Activated naive CD4-positive, alpha-beta T cell treated with anti-CD3 and anti-CD28 coated beads, Interleukin-2, amount 10 ng/mL, durations not matched to agents 7 days and 5 days (primary cell): Measurements from ENCODE around the gene PCCA.

ENCODE experiments used
- CTCF ChIA-PET: fragments of 350-600 bp; sonication (Branson Sonifier 250); formaldehyde crosslinking; loops from one replicate; lab custom pipeline; 2021; ENCODE audit warnings: antibody characterized with exemption; lab: Charles Lee
- DNase-seq: peaks from one replicate; pipeline ENCODE4 v3.0.0-alpha.2; 2020
- H3K27ac Mint-ChIP-seq: one replicate; pipeline ENCODE4 v1.8.0; 2021; ENCODE audit warnings: mild to moderate bottlenecking, moderate library complexity, mixed read lengths
- H3K27me3 Mint-ChIP-seq: one replicate; pipeline ENCODE4 v1.8.0; 2021; ENCODE audit warnings: mild to moderate bottlenecking, mixed read lengths
- H3K36me3 Mint-ChIP-seq: one replicate; pipeline ENCODE4 v1.8.0; 2021; ENCODE audit warnings: mixed read lengths
- H3K4me1 Mint-ChIP-seq: one replicate; pipeline ENCODE4 v1.8.0; 2021; ENCODE audit warnings: mixed read lengths
- H3K4me3 Mint-ChIP-seq: one replicate; pipeline ENCODE4 v1.8.0; 2021; ENCODE audit warnings: mild to moderate bottlenecking, moderate library complexity, mixed read lengths
- H3K9me3 Mint-ChIP-seq: one replicate; pipeline ENCODE4 v1.8.0; 2021; ENCODE audit warnings: mixed read lengths

The PCCA gene

DNA sequence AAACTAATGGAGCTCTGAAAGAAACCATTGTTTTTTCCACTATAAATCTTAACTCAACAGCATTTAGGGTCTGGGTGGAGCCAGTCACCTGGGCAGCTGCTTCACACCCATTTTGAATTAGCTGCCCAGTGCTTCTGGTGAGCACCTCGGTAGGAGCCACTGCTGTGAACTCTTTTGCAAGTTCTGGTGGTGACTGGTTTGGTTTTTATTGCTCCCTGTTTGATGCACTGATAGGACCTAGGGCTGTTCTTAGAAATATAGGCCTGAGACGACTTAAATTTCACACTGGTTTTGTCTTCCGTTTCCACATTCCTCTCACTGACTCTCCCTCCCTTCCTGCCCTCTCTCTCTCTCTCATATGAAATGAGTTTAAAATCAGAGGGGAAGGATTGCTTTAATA lies 395.8 kb downstream of the PCCA start:
- Mint-ChIP-seq H3K4me1 (peaks cover 25% of the 10 kb centered on the region), H3K27ac (peak overlapping the region; percentile 34), H3K9me3 (no peaks in the 10 kb centered on the region), H3K36me3 (no peaks in the 10 kb centered on the region), H3K27me3 (no peaks in the 10 kb centered on the region), H3K4me3 (no peak overlapping the region)
- no peak for DNase-seq
- CTCF ChIA-PET = no interaction called here

- Mint-ChIP-seq H3K36me3 (no peaks in the 10 kb centered on the region), H3K27ac (peak overlapping the region; percentile 47), H3K9me3 (no peaks in the 10 kb centered on the region), H3K4me3 (no peak overlapping the region), H3K4me1 (peaks cover 25% of the 10 kb centered on the region), H3K27me3 (no peaks in the 10 kb centered on the region)
- DNase-seq = no peak
- CTCF ChIA-PET = no interaction called here
Observed at GRCh38 chr13:100485265-100485664, 396.4 kb downstream of the PCCA start.

DNA sequence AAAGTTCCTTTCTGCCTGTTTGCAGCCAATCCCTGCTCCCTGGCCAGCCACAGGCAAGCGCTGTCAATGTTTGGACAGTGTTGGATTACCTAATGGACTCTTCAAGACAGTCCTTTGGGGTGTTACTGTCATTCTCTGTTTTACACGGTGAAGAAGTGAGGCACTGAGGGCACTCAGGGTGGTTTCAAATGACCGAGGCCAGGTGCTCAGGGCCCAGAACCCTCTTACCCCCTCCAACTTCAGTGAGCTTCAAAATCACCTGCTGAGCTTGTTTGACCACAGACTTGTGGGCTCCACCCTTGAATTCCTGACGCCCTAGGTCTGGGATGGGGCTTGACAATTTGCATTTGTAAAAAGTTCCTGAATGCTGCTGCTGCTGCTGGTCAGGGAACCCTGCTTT lies 401.8 kb downstream of the PCCA start:
- Mint-ChIP-seq H3K27ac (no peak overlapping the region), H3K4me3 (no peak overlapping the region), H3K36me3 (no peaks in the 10 kb centered on the region), H3K27me3 (no peaks in the 10 kb centered on the region), H3K4me1 (no peaks in the 10 kb centered on the region), H3K9me3 (no peaks in the 10 kb centered on the region)
- DNase-seq = no peak
- CTCF ChIA-PET = interaction anchor here (0.7 kb wide), 1 partner anchor 25 kb away, joined by 3 read pairs; no protein-coding TSS in a partner anchor

DNA sequence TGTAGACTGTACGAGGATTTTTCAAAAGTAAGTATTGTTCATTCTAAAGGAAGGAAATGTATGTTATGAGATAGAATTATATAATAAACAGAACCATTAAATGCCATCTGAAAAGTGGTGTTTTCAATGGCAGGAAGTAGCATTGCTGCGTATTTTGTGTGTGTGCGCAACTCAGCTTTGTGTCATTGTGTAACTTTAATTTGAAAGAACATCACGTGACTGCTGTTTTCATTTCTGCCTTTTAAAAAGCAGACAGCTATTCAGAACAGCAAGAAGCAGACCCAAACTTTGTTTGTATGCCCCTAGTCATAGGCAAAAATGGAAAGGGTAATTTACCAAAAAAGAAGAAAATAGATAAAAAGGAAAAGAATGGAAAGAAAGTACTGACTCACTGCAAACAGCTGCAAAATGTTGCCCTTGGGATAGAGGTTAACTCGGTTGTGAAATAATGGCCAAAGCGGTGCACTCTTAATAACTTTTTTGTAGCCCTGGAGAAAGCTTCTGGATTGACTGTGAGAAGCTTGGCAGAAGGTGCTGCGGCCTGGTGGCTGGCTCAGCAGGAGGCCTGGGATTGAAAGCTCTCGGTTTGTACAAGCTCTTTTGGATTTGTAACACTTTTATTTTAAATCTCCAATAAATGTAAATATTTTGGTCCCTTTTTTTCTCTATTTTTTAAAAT lies 402.4 kb downstream of the PCCA start:
- DNase-seq = no peak
- H3K9me3 Mint-ChIP-seq = no peaks in the 10 kb centered on the region
- CTCF ChIA-PET = no interaction called here

DNA sequence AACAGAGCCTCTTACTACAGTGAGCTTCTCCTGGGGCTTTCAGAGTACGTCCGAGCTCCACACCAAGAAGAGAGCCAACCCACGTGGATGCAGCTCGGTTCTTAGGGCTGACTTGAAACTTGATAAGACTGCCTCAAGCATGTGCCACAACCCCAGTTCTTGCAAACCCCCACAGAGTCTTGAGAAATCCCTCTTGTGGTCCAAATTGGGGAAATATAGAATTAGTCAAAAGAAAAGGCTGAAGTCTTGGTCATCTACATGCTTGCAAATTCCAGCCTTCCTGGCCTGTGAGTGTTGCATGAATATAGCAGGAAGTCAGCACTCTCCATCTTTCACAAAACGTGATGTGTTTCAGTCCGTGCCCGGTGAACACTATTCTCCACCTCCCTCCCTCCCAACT lies 404.5 kb downstream of the PCCA start:
- Mint-ChIP-seq H3K9me3 (no peaks in the 10 kb centered on the region), H3K4me3 (no peak overlapping the region), H3K4me1 (no peaks in the 10 kb centered on the region), H3K36me3 (no peaks in the 10 kb centered on the region), H3K27ac (no peak overlapping the region), H3K27me3 (no peaks in the 10 kb centered on the region)
- DNase-seq = no peak
- CTCF ChIA-PET = interaction anchor here (1.1 kb wide), 1 partner anchor 9 kb away, joined by 3 read pairs; no protein-coding TSS in a partner anchor

More for the DNA sequence above, 402.4 kb downstream of the PCCA start:
- no peaks in the 10 kb centered on the region for H3K27me3 Mint-ChIP-seq
- no peak overlapping the region for H3K27ac Mint-ChIP-seq
- no peaks in the 10 kb centered on the region for H3K36me3 Mint-ChIP-seq
- H3K4me1 Mint-ChIP-seq = no peaks in the 10 kb centered on the region
- H3K4me3 Mint-ChIP-seq = no peak overlapping the region

DNA sequence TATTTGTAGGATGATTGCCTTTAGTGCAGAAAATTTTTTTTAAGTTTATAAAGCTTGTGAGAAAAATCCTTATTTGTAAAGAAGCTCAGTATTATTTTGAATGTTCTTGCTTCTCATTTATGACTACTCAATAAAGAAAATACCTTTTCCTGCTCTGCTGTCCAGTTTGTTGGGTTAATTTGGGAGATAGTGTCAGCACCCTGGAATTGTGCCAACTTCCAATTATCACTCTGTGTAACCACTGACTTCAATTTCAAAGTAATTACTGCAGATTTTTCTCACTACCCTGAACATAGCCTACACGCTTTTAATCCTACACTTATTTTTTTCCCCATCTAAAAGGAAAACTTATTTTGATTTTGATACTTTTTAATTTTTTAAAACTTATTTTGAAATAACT lies 406.6 kb downstream of the PCCA start:
- Mint-ChIP-seq H3K4me3 (no peak overlapping the region), H3K27me3 (no peaks in the 10 kb centered on the region), H3K4me1 (no peaks in the 10 kb centered on the region), H3K36me3 (no peaks in the 10 kb centered on the region), H3K9me3 (no peaks in the 10 kb centered on the region), H3K27ac (no peak overlapping the region)
- no peak for DNase-seq
- CTCF ChIA-PET = no interaction called here

GRCh38 chr13:100497389-100497788 lies 408.5 kb downstream of the PCCA start:
- H3K4me1 Mint-ChIP-seq = no peaks in the 10 kb centered on the region
- H3K9me3 Mint-ChIP-seq = no peaks in the 10 kb centered on the region
- H3K27me3 Mint-ChIP-seq = no peaks in the 10 kb centered on the region
- no peak for DNase-seq
- H3K4me3 Mint-ChIP-seq = no peak overlapping the region
- CTCF ChIA-PET = no interaction called here
- H3K36me3 Mint-ChIP-seq = no peaks in the 10 kb centered on the region
- no peak overlapping the region for H3K27ac Mint-ChIP-seq

GRCh38 chr13:100502446-100502845 lies 413.6 kb downstream of the PCCA start:
- H3K4me3 Mint-ChIP-seq = no peak overlapping the region
- H3K36me3 Mint-ChIP-seq = peaks cover 2% of the 10 kb centered on the region
- H3K27ac Mint-ChIP-seq = no peak overlapping the region
- CTCF ChIA-PET = interaction anchor here (0.6 to 1.6 kb wide), 2 partner anchors 10 to 12 kb away, joined by 3 read pairs; no protein-coding TSS in a partner anchor
- DNase-seq = no peak
- H3K4me1 Mint-ChIP-seq = peaks cover 20% of the 10 kb centered on the region
- peaks cover 4% of the 10 kb centered on the region for H3K27me3 Mint-ChIP-seq
- no peaks in the 10 kb centered on the region for H3K9me3 Mint-ChIP-seq

DNA sequence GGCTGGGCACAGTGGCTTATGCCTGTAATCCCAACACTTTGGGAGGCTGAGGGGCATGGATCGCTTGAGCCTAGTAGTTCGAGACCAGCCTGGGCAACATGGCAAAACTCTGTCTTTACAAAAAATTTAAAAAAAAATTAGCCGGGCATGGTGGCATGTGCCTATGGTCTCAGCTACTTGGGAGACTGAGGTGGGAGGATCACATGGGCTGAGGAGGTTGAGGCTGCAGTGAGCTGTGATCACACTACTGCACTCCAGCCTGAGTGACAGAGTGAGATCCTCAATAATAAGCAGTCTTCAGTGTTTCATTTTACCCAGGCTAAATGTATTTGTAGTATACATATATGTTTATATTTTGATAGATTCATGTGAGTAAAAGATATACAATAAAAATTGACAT lies 414.7 kb downstream of the PCCA start:
- peaks cover 22% of the 10 kb centered on the region for H3K4me1 Mint-ChIP-seq
- H3K4me3 Mint-ChIP-seq = no peak overlapping the region
- no peak for DNase-seq
- CTCF ChIA-PET = no interaction called here
- peaks cover 2% of the 10 kb centered on the region for H3K36me3 Mint-ChIP-seq
- peaks cover 4% of the 10 kb centered on the region for H3K27me3 Mint-ChIP-seq
- no peaks in the 10 kb centered on the region for H3K9me3 Mint-ChIP-seq
- no peak overlapping the region for H3K27ac Mint-ChIP-seq

DNA sequence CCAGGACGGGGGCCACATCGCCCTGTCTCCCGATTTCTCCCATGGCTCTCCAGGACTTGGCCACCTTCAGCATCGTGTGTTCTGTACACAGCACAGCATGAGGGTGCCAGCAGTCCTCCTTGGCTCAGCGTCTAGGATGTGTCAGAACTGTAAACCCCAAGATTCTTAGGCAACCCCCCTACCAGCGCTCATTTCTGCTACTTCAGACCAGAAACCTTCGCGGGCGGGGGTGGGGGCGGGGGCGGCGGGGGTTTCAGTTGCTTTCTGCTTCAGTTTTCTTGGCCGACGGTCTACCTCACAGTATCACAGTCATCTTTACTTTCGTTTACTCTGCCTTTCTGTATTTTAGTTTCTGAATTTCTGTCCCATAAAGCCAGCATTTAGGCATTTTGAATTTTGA lies 417.3 kb downstream of the PCCA start:
- H3K27ac Mint-ChIP-seq = peak overlapping the region; percentile 83
- peaks cover 4% of the 10 kb centered on the region for H3K27me3 Mint-ChIP-seq
- DNase-seq = peak; percentile 27
- peaks cover 2% of the 10 kb centered on the region for H3K36me3 Mint-ChIP-seq
- no peaks in the 10 kb centered on the region for H3K9me3 Mint-ChIP-seq
- H3K4me3 Mint-ChIP-seq = peak overlapping the region; percentile 59
- CTCF ChIA-PET = interaction anchor here (1.2 to 2.4 kb wide), 2 partner anchors 9 to 850 kb away, joined by 5 to 7 read pairs; no protein-coding TSS in a partner anchor
- H3K4me1 Mint-ChIP-seq = peaks cover 22% of the 10 kb centered on the region

DNA sequence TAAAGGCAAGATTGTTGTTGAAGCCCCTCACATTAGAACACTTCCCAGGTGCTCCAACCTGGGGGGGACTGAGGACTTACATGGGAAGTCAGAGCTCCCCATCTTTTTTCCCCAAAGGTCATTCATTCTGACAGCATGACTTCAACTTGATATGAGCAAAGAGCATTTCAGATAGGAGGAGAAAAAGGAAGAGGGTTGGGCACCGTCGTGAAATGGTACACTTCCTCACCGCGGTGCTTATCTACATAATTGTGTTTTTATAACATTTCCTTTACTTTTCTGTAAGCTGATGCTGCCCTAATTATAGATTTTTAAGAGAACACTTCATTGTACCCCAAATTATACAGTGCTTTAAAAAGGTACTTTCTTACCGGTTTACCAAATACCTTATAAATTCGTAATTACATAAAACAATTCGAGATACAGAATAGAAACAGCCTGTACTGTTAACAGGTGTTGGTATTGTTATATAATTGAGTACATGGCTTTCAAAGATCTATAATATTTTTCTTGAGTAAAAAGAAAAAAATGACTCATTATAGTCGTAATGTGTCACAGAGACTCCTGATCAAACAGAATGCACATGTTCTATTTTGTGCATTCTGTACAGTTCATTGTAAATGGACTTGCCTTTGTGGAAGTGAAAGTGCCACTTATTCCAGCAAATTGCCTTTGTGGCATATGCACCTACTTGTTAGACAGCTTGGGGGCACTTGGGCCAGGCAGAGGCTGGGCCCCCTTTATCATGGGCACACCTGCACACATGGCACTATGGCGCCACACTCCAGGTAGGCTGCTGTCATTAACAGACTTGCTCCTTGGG lies 417.9 kb downstream of the PCCA start:
- Mint-ChIP-seq H3K9me3 (no peaks in the 10 kb centered on the region), H3K27me3 (peaks cover 4% of the 10 kb centered on the region), H3K4me3 (peak overlapping the region; percentile 59), H3K36me3 (peaks cover 2% of the 10 kb centered on the region), H3K27ac (peak overlapping the region; percentile 83), H3K4me1 (peaks cover 22% of the 10 kb centered on the region)
- no peak for DNase-seq
- CTCF ChIA-PET = interaction anchor here (1.2 to 2.4 kb wide), 2 partner anchors 8 to 850 kb away, joined by 5 to 7 read pairs; no protein-coding TSS in a partner anchor

DNA sequence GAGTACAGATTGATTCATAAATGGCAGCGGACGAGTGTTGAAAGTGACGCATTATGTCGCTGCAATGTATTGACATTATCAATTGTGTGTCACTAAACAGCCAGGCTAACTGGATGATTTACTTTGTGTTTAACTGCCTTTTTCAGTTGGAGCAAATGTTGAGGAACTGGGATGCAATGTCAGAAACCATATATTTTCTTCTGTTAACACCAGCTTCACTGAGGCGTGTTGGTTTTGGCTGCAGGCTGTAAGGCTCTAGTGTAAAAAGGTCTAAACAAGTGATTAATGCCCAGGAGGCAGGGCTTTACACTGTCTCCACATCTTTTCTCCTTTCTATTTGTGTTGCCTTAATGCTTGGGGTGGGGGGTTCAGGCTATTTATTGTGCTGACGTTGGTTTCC lies 419.6 kb downstream of the PCCA start:
- DNase-seq = no peak
- Mint-ChIP-seq H3K27ac (no peak overlapping the region), H3K4me1 (peaks cover 22% of the 10 kb centered on the region), H3K9me3 (no peaks in the 10 kb centered on the region), H3K27me3 (peaks cover 4% of the 10 kb centered on the region), H3K36me3 (no peaks in the 10 kb centered on the region), H3K4me3 (no peak overlapping the region)
- CTCF ChIA-PET = interaction anchor here (0.6 kb wide), 1 partner anchor 65 kb away, joined by 3 read pairs; no protein-coding TSS in a partner anchor

- CTCF ChIA-PET = interaction anchor here (0.6 to 2.1 kb wide), 2 partner anchors 64 to 273 kb away, joined by 3 to 5 read pairs; no protein-coding TSS in a partner anchor
- Mint-ChIP-seq H3K27me3 (peaks cover 4% of the 10 kb centered on the region), H3K4me3 (no peak overlapping the region), H3K9me3 (no peaks in the 10 kb centered on the region), H3K36me3 (no peaks in the 10 kb centered on the region), H3K4me1 (peaks cover 22% of the 10 kb centered on the region), H3K27ac (no peak overlapping the region)
- no peak for DNase-seq
Observed at GRCh38 chr13:100508996-100509395, 420.1 kb downstream of the PCCA start.

DNA sequence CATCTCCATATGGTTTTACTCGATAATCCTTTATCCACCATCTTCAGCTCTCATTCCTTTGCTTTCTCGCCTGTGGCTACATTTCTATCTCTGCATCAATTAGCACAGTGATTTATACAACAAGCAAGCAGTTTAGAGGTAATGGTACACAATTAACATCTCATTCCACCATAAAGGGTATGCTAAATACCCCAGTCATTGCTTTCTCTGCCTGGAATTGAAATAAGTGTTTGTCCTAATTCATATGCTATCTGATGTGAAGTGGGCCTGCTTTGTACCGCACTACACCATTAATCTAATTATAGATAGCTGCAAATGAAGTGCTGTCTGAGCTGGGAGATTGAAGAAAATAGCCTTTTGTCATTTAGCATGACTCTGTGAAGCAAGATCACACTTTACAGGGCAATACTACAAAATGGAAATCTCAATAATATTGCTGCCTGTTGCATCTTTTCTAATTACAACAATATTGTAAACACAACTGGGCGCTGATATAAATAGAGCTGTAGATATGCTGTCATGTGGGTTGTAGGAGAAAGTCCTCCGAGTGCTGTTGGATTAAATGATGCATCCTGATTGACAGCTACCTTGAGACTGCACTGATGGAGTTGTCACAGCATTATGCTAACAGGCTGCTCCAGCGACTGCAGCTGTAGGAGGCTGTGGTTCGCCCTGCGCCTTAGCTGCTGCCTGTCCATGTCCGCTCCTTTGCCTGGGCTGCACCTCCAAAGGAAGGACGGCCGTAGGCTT lies 421.5 kb downstream of the PCCA start:
- Mint-ChIP-seq H3K4me1 (peaks cover 24% of the 10 kb centered on the region), H3K9me3 (no peaks in the 10 kb centered on the region), H3K27ac (no peak overlapping the region), H3K4me3 (no peak overlapping the region), H3K27me3 (peaks cover 4% of the 10 kb centered on the region), H3K36me3 (no peaks in the 10 kb centered on the region)
- DNase-seq = no peak
- CTCF ChIA-PET = interaction anchor here (2.1 kb wide), 1 partner anchor 275 kb away, joined by 5 read pairs; no protein-coding TSS in a partner anchor
